WI38 (cell line): Measurements from ENCODE around the gene GUCD1.
A peak's percentile ranks its signal among the peaks of the same experiment; 100 is the strongest.

Experiments
- H3K4me3 ChIP-seq: 2 replicates; pipeline ENCODE4 v1.5.1; 2011; ENCODE audit warnings: low read depth, mild to moderate bottlenecking, control low read depth, low read length
- CTCF ChIP-seq: IDR thresholded peaks from 2 replicates; pipeline ENCODE4 v1.5.1; 2012; ENCODE audit warnings: low read depth, mild to moderate bottlenecking, control low read depth, low read length

GUCD1 gene

GRCh38 chr22:24516301-24516737 is 38.6 kb downstream of the GUCD1 start:
- TF ChIP-seq CTCF: no peak
- H3K4me3 ChIP-seq: peak overlapping the region; percentile 20; the same call in 1 of the 2 replicates

GRCh38 chr22:24515027-24515338 is 40.0 kb downstream of the GUCD1 start:
- no peak overlapping the region for H3K4me3 ChIP-seq
- no peak for TF ChIP-seq CTCF

GRCh38 chr22:24514241-24515026 is 40.5 kb downstream of the GUCD1 start:
- no peak for TF ChIP-seq CTCF

GRCh38 chr22:24513378-24514240 is 41.3 kb downstream of the GUCD1 start:
- no peak overlapping the region for H3K4me3 ChIP-seq
- no peak for TF ChIP-seq CTCF

More at GRCh38 chr22:24514241-24515026, 40.5 kb downstream of the GUCD1 start:
- no peak overlapping the region for H3K4me3 ChIP-seq

GRCh38 chr22:24512043-24512442 is 42.9 kb downstream of the GUCD1 start:
- H3K4me3 ChIP-seq: no peak overlapping the region
- no peak for TF ChIP-seq CTCF

GRCh38 chr22:24510637-24511625 is 44.0 kb downstream of the GUCD1 start:
- no peak overlapping the region for H3K4me3 ChIP-seq
- TF ChIP-seq CTCF: no peak
